ENCODE measurements around the gene PCDHGB4.
"Not testable (repeated sequence)": the region's sequence is repeated elsewhere in the genome, so short reads cannot be mapped to it uniquely, and the experiment has no call there.

Gene PCDHGB4

GRCh38 chr5:141369994-141370848 lies 17.3 kb upstream of the PCDHGB4 start, which contains the start of gene PCDHGB3:
Gene PCDHGB3 (plus strand): TSS chr5:141370242. CDS start chr5:141370395, 153 bp downstream.
- no peak within 1 kb of the TSS for H3K4me3 ChIP-seq (ENCODE audit: extremely low read depth, insufficient read depth, low read length, poor library complexity, severe bottlenecking)
- no peaks in the 10 kb centered on the region for H3K36me3 ChIP-seq (ENCODE audit: control insufficient read depth, insufficient read depth, low read length)
- H3K4me1 ChIP-seq (ENCODE audit: control insufficient read depth, insufficient read depth, low read length, poor library complexity, severe bottlenecking), result no peaks in the 10 kb centered on the region
- no peak within 1 kb of the TSS for H3K27ac ChIP-seq (ENCODE audit: low read depth, low read length, severe bottlenecking)
- H3K9me3 ChIP-seq (ENCODE audit: control insufficient read depth, low read length), result peaks cover 28% of the 10 kb centered on the region
- 94% methylated on average over 31 to 32 of the region's 32 CpGs for WGBS, 2 experiments (ENCODE audit: insufficient coverage in 2 of 2)

DNA sequence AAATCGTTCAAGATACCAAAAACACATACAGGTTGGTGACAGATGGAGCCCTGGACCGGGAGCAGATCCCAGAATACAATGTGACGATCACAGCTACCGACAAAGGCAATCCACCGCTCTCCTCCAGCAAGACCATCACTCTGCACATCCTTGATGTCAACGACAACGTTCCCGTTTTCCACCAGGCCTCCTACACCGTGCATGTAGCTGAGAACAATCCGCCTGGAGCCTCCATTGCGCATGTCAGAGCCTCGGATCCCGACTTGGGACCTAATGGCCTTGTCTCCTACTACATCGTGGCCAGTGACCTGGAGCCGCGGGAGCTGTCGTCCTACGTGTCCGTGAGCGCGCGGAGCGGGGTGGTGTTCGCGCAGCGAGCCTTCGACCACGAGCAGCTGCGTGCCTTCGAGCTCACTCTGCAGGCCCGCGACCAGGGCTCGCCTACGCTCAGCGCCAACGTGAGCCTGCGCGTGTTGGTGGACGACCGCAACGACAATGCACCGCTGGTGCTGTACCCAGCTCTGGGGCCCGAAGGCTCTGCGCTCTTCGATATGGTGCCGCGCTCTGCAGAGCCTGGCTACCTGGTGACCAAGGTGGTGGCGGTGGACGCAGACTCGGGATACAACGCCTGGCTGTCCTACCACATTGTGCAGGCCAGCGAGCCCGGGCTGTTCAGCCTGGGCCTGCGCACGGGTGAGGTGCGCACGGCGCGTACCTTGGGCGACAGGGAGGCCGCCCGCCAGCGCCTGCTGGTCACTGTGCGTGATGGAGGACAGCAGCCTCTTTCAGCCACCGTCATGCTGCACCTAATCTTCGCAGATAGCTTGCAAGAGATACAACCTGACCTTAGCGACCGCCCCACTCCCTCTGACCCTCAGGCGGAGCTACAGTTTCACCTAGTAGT lies 15.7 kb upstream of the PCDHGB4 start:
- Histone ChIP-seq H3K27ac (ENCODE audit: low read depth, low read length, severe bottlenecking) (no peak overlapping the region), H3K36me3 (ENCODE audit: control insufficient read depth, insufficient read depth, low read length) (no peaks in the 10 kb centered on the region), H3K4me3 (ENCODE audit: extremely low read depth, insufficient read depth, low read length, poor library complexity, severe bottlenecking) (no peak overlapping the region), H3K4me1 (ENCODE audit: control insufficient read depth, insufficient read depth, low read length, poor library complexity, severe bottlenecking) (no peaks in the 10 kb centered on the region), H3K9me3 (ENCODE audit: control insufficient read depth, low read length) (peaks cover 16% of the 10 kb centered on the region)
- WGBS, 2 experiments (ENCODE audit: insufficient coverage in 2 of 2), result 96% methylated on average over 66 of the region's 69 CpGs

GRCh38 chr5:141373673-141374317 lies 13.7 kb upstream of the PCDHGB4 start, which contains the start of gene PCDHGA6:
Gene PCDHGA6 (plus strand): TSS chr5:141373891. CDS start chr5:141374084, 193 bp downstream.
- Histone ChIP-seq H3K36me3 (ENCODE audit: control insufficient read depth, insufficient read depth, low read length) (no peaks in the 10 kb centered on the region), H3K27ac (ENCODE audit: low read depth, low read length, severe bottlenecking) (no peak within 1 kb of the TSS), H3K4me1 (ENCODE audit: control insufficient read depth, insufficient read depth, low read length, poor library complexity, severe bottlenecking) (no peaks in the 10 kb centered on the region), H3K9me3 (ENCODE audit: control insufficient read depth, low read length) (peaks cover 16% of the 10 kb centered on the region), H3K4me3 (ENCODE audit: extremely low read depth, insufficient read depth, low read length, poor library complexity, severe bottlenecking) (no peak within 1 kb of the TSS)
- WGBS, 2 experiments (ENCODE audit: insufficient coverage in 2 of 2), result 93% methylated on average over 26 to 27 of the region's 27 CpGs

DNA sequence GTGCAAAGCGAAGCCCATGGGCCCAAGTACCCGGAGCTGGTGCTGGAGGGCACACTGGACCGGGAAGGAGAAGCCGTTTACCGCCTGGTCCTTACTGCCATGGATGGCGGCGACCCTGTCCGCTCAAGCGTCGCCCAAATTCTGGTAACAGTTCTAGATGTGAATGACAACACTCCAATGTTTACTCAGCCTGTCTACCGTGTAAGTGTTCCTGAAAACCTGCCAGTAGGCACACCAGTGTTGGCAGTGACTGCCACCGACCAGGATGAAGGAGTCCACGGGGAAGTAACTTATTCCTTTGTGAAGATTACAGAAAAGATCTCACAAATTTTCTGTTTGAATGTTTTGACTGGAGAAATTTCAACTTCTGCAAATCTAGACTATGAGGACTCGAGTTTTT lies 12.9 kb upstream of the PCDHGB4 start:
- H3K9me3 ChIP-seq (ENCODE audit: control insufficient read depth, low read length), result peaks cover 16% of the 10 kb centered on the region
- no peak overlapping the region for H3K27ac ChIP-seq (ENCODE audit: low read depth, low read length, severe bottlenecking)
- no peaks in the 10 kb centered on the region for H3K4me1 ChIP-seq (ENCODE audit: control insufficient read depth, insufficient read depth, low read length, poor library complexity, severe bottlenecking)
- 84 to 94% methylated on average over 14 of the region's 14 CpGs for WGBS, 2 experiments (ENCODE audit: insufficient coverage in 2 of 2)
- H3K4me3 ChIP-seq (ENCODE audit: extremely low read depth, insufficient read depth, low read length, poor library complexity, severe bottlenecking), result no peak overlapping the region
- no peaks in the 10 kb centered on the region for H3K36me3 ChIP-seq (ENCODE audit: control insufficient read depth, insufficient read depth, low read length)

DNA sequence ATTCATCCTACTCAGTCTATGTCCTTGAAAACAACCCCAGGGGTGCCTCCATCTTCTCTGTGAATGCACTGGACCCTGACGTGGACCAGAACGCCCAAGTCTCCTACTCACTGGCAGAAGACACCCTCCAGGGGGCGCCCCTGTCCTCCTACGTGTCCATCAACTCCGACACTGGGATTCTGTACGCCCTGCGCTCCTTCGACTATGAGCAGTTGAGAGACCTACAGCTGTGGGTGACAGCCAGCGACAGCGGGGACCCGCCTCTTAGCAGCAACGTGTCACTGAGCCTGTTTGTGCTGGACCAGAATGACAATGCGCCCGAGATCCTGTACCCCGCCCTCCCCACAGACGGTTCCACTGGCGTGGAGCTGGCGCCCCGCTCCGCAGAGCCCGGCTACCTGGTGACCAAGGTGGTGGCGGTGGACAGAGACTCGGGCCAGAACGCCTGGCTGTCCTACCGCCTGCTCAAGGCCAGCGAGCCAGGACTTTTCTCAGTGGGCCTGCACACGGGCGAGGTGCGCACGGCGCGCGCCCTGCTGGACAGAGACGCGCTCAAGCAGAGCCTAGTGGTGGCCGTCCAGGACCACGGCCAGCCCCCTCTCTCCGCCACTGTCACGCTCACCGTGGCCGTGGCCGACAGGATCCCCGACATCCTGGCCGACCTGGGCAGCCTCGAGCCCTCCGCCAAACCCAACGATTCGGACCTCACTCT lies 11.9 kb upstream of the PCDHGB4 start:
- H3K36me3 ChIP-seq (ENCODE audit: control insufficient read depth, insufficient read depth, low read length); H3K27ac ChIP-seq (ENCODE audit: low read depth, low read length, severe bottlenecking); H3K4me1 ChIP-seq (ENCODE audit: control insufficient read depth, insufficient read depth, low read length, poor library complexity, severe bottlenecking); H3K4me3 ChIP-seq (ENCODE audit: extremely low read depth, insufficient read depth, low read length, poor library complexity, severe bottlenecking): not testable (repeated sequence)
- WGBS, 2 experiments (ENCODE audit: insufficient coverage in 2 of 2), result 94 to 95% methylated on average over 21 to 30 of the region's 48 CpGs
- H3K9me3 ChIP-seq (ENCODE audit: control insufficient read depth, low read length), result peaks cover 16% of the 10 kb centered on the region

DNA sequence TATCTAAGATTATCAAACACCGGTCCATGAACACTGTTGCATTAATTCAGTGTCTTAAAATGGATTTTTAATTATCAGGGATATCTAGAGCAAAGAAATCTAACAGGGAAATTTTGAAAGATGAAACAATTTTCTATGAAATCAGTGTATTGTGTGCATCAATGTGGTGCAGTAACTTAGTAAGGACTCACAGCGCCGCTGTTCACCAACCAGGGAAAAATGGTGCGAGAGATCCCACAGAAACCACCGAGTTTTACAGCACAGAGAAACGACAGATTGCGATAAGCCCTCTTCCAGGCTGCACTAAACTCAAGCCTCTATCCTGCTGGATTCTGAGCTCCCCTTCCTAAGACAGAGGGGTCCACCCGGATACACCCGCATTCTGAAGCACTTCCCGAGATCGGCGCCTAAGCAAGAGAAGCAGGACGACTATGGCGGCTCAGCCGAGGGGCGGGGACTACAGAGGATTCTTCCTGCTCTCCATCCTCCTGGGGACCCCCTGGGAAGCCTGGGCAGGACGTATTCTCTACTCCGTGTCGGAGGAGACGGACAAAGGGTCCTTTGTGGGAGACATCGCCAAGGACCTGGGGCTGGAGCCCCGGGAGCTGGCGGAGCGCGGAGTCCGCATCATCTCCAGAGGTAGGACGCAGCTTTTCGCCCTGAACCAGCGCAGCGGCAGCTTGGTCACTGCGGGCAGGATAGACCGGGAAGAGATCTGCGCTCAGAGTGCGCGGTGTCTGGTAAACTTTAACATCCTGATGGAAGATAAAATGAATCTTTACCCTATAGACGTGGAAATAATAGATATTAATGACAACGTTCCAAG lies 4.8 kb upstream of the PCDHGB4 start, which contains the start of gene PCDHGA7:
TSS of gene PCDHGA7 (plus strand) at position 274 of the 826 bp plus-strand sequence. CDS start at position 432, 158 bp downstream.
- Histone ChIP-seq H3K4me3 (ENCODE audit: extremely low read depth, insufficient read depth, low read length, poor library complexity, severe bottlenecking) (no peak within 1 kb of the TSS), H3K36me3 (ENCODE audit: control insufficient read depth, insufficient read depth, low read length) (no peaks in the 10 kb centered on the region), H3K9me3 (ENCODE audit: control insufficient read depth, low read length) (peaks cover 19% of the 10 kb centered on the region), H3K4me1 (ENCODE audit: control insufficient read depth, insufficient read depth, low read length, poor library complexity, severe bottlenecking) (no peaks in the 10 kb centered on the region), H3K27ac (ENCODE audit: low read depth, low read length, severe bottlenecking) (no peak within 1 kb of the TSS)
- 94 to 96% methylated on average over 35 to 36 of the region's 37 CpGs for WGBS, 2 experiments (ENCODE audit: insufficient coverage in 2 of 2)

DNA sequence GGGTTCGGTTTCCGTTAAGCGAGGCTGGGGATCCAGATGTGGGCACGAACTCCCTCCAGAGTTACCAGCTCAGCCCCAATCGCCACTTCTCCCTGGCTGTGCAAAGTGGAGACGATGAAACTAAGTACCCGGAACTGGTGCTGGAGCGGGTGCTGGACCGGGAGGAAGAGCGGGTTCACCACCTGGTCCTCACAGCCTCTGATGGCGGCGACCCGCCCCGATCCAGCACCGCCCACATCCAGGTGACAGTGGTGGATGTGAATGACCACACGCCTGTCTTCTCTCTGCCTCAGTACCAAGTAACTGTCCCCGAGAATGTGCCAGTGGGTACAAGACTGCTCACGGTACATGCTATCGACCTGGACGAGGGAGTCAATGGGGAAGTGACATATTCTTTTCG lies 4.2 kb upstream of the PCDHGB4 start:
- H3K9me3 ChIP-seq (ENCODE audit: control insufficient read depth, low read length), result peaks cover 20% of the 10 kb centered on the region
- no peaks in the 10 kb centered on the region for H3K36me3 ChIP-seq (ENCODE audit: control insufficient read depth, insufficient read depth, low read length)
- H3K27ac ChIP-seq (ENCODE audit: low read depth, low read length, severe bottlenecking), result no peak overlapping the region
- no peaks in the 10 kb centered on the region for H3K4me1 ChIP-seq (ENCODE audit: control insufficient read depth, insufficient read depth, low read length, poor library complexity, severe bottlenecking)
- 95 to 98% methylated on average over 14 to 20 of the region's 21 CpGs for WGBS, 2 experiments (ENCODE audit: insufficient coverage in 2 of 2)
- H3K4me3 ChIP-seq (ENCODE audit: extremely low read depth, insufficient read depth, low read length, poor library complexity, severe bottlenecking), result no peak overlapping the region

- peaks cover 31% of the 10 kb centered on the region for H3K9me3 ChIP-seq (ENCODE audit: control insufficient read depth, low read length)
- H3K4me3 ChIP-seq (ENCODE audit: extremely low read depth, insufficient read depth, low read length, poor library complexity, severe bottlenecking), result no peak overlapping the region
- H3K27ac ChIP-seq (ENCODE audit: low read depth, low read length, severe bottlenecking), result no peak overlapping the region
- H3K4me1 ChIP-seq (ENCODE audit: control insufficient read depth, insufficient read depth, low read length, poor library complexity, severe bottlenecking), result no peaks in the 10 kb centered on the region
- 94 to 95% methylated on average over 39 to 43 of the region's 43 CpGs for WGBS, 2 experiments (ENCODE audit: insufficient coverage in 2 of 2)
- H3K36me3 ChIP-seq (ENCODE audit: control insufficient read depth, insufficient read depth, low read length), result no peaks in the 10 kb centered on the region
Measured at GRCh38 chr5:141384471-141385267, 2.8 kb upstream of the PCDHGB4 start.

DNA sequence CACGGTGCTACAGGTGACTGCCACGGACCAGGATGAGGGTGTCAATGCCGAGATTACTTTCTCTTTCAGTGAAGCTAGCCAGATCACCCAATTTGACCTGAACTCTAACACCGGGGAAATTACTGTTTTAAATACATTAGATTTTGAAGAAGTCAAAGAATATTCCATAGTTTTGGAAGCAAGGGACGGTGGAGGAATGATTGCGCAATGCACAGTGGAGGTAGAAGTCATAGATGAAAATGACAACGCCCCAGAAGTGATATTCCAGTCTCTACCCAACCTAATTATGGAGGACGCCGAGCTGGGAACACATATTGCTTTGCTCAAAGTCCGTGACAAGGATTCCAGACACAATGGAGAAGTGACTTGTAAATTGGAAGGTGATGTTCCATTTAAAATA lies 1.2 kb downstream of the PCDHGB4 start:
- H3K4me1 ChIP-seq (ENCODE audit: control insufficient read depth, insufficient read depth, low read length, poor library complexity, severe bottlenecking), result no peaks in the 10 kb centered on the region
- H3K36me3 ChIP-seq (ENCODE audit: control insufficient read depth, insufficient read depth, low read length), result peaks cover 14% of the 10 kb centered on the region
- H3K4me3 ChIP-seq (ENCODE audit: extremely low read depth, insufficient read depth, low read length, poor library complexity, severe bottlenecking), result no peak overlapping the region
- WGBS, 2 experiments (ENCODE audit: insufficient coverage in 2 of 2), result 94 to 98% methylated on average over 4 to 6 of the region's 10 CpGs
- peaks cover 50% of the 10 kb centered on the region for H3K9me3 ChIP-seq (ENCODE audit: control insufficient read depth, low read length)
- H3K27ac ChIP-seq (ENCODE audit: low read depth, low read length, severe bottlenecking), result no peak overlapping the region

Data from mesodermal cell (in vitro differentiated cells).